GM19455 (cell line): ENCODE measurements around the gene NEUROD2.

Experiments used
- ATAC-seq: cut with Tn5 transposase; IDR thresholded peaks from one replicate; pipeline ENCODE4 v1.9.1; 2021; ENCODE audit not compliant: unreplicated experiment

Gene NEUROD2

GRCh38 chr17:39635614-39636176, 28.0 kb upstream of the NEUROD2 start:
- no peak for ATAC-seq

DNA sequence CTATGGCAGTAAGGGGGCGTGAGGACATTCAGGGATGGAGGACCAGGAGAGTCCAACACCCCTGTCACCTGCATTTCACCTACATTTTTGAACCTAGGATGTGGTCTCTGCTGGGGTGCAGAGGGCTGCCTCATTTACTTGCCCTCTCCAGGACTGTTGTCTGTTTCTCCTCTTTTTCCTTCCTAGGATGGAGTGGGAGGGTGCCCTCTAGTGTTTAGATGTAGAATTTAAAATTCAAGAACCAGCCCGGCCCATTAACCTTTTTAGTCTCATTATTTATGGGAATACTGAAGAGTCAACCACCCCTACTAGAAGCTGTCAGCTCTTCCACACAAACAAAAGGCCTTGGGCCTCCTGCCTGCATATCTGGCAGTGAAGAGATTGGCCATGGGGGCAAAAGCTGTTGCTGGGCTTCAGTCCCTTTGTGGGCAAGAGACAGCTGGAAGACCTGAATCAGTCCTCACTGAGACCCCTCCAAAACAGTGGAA, 26.7 kb upstream of the NEUROD2 start:
- no peak for ATAC-seq

DNA sequence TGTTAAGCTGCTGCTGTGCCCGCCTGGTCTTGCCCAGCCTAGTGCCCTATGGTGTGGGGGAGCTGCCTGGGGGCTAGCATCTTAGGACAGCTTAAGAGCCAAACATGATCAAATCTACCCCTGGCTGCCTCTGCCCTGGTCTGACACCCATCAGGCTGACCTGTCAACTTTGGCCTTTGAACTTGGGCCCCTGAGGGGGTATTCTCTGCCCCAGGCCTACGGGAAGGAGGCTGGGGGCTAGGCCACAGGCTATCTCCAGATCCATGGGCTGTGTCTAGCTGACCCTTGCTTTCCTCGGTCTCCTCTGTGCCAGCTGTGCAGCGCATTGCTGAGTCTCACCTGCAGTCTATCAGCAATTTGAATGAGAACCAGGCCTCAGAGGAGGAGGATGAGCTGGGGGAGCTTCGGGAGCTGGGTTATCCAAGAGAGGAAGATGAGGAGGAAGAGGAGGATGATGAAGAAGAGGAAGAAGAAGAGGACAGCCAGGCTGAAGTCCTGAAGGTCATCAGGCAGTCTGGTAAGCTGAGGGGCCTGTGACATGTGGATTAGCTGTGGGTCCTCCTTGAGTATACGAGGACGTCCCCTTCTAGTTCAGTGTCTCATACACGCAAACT, 26.0 kb upstream of the NEUROD2 start:
- ATAC-seq, result no peak

DNA sequence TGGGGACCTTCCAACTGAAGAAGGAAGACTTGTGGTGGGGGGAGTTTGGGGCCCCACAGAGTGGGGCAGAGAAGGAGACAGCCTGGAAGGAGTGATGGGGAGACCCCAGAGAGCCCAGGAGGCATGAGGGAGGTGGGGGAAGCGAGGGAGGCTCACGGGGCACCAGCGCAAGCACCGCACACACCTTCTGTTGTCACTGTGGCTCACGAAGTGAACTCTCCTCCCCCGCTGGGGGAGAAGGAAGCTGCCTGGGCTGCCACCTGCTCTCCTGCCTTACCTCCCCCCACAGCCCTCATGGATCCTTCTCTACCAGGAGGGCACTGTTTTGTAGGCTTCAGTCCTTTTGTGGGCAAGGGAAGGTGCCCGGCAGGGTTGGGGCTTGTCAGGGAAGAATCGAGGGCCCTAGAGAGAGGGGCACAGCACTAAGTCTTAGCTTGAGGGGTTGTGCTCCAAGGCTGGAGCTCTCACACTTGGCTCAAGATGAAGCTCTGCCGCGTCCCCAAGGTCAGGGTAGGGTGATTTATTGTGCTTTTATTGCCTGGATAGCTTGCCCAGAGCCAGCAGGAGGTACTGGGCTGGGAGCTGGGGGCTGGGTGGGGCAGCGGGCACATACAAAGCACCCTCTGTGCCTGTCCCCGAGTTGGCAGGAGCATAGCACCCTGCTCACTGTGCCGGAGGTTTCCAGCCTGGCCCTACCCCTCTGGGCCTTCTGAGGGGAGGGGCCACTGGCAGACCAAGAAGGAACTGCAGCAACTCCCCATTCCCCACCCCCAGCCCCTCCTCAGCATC, 24.6 kb upstream of the NEUROD2 start:
- ATAC-seq, result no peak

GRCh38 chr17:39631403-39631802, 23.7 kb upstream of the NEUROD2 start:
- no peak for ATAC-seq

DNA sequence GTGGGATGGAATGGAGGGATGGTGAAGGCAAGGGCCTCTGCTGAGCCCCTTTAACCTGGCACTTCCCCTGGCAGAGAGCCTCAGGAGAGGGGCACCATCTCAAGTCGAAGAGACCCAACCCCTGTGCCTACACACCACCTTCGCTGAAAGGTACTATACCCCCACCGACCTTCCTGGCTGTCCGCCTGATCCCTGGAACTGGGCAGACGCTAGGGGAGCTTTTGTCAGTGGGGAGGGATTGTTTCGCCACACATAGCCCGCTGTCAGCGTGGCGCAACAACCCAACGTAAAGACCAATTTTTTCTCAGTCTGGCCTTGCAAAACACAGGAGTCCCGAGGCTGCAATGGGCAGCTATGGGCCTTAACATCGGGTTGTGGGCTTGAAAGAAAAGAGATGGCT, 22.2 kb upstream of the NEUROD2 start:
- ATAC-seq, result no peak

GRCh38 chr17:39629494-39629880, 21.8 kb upstream of the NEUROD2 start:
- ATAC-seq, result no peak

DNA sequence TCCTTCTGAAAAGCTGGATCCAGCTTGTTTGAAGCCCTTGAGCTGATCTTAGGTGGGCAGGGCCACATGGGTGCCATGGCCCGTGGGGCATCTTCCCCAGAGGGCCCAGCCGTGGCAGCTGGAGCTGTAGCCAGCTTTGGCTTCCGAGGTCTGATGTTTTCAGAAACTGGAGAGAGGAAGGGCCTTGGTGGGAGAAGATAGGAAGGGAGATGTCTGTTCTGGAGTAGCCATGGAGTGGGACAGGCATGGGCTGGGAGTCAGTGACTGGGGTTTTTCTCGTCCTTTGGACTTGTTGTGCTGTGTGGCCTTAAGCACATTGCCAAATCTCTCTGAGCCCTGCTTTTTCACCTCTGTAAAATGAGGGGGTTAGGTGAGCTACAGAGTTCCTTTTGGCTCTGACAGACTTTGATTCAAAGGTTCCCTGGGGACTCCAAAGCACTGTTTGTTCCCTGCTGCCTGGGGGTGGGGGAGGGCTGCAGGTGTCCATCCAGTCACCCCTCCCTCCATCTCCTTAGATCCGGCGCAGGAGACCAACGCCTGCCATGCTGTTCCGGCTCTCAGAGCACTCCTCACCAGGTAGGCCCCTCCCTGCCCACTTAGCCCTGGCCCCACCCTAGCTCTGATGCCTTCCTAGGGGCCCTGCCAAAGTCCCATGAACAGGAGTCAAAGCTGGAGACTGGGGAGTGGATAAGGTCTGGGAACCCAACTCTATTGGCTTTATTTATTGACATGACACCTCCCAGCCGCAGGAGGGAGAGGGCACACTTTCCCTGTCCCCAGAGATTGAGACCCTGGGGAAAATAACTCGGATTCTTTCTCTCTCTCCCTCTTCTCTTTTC, 21.2 kb upstream of the NEUROD2 start:
- ATAC-seq, result no peak

DNA sequence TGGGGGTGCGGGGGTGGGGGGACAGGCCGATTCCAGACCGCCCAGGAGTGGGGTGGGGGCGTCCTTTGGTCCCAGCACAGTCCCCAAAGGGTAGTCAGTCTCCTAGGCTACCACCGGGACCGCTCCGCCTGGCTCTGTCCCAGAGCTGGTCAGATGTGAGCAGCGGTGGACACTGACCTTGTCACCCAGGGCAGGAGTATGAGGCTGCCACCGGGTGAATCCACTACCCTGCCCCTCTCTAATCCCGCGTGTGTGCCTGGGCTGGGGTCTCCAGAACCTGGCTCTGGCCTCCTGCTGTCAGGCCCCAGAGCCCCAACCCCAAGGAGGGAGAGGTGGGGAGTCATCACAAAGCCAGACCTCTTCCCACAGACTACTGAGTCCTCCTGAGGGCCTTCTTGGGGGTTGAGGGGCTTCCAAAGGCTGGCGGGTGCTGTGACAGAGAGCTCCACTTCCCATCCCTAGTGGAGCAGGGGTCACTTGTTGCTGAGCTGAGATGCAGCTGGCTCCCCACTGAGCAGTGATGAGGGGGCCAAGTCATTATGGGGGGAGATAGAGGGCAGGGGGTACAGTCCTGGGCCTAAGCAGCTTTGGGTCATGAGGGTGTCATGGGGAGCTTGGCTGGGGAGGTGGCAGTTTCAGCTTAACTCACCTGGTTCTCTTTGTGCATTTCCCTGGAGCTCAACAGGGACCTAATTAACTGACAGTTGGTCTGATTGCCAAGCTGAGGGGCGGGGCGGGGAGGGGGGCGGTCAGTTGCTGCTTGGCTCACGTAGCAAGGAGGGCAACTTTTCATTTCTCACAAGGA, 20.2 kb upstream of the NEUROD2 start:
- ATAC-seq, result no peak

DNA sequence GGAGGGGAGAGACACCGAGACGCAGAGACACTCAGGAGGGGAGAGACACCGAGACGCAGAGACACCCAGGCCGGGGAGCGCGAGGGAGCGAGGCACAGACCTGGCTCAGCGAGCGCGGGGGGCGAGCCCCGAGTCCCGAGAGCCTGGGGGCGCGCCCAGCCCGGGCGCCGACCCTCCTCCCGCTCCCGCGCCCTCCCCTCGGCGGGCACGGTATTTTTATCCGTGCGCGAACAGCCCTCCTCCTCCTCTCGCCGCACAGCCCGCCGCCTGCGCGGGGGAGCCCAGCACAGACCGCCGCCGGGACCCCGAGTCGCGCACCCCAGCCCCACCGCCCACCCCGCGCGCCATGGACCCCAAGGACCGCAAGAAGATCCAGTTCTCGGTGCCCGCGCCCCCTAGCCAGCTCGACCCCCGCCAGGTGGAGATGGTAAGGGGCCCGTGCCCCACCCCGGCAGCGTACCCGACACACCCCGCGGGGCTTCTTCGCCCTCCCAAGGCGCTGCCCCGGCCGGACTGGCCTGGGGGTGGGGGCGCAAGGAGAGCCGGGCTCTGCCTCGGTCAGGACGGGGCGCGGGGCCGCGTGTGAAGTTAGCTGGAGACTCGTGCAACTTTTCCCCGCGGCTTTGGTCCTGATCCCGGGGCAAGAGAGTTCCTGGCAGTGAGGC, 19.5 kb upstream of the NEUROD2 start:
- no peak for ATAC-seq

DNA sequence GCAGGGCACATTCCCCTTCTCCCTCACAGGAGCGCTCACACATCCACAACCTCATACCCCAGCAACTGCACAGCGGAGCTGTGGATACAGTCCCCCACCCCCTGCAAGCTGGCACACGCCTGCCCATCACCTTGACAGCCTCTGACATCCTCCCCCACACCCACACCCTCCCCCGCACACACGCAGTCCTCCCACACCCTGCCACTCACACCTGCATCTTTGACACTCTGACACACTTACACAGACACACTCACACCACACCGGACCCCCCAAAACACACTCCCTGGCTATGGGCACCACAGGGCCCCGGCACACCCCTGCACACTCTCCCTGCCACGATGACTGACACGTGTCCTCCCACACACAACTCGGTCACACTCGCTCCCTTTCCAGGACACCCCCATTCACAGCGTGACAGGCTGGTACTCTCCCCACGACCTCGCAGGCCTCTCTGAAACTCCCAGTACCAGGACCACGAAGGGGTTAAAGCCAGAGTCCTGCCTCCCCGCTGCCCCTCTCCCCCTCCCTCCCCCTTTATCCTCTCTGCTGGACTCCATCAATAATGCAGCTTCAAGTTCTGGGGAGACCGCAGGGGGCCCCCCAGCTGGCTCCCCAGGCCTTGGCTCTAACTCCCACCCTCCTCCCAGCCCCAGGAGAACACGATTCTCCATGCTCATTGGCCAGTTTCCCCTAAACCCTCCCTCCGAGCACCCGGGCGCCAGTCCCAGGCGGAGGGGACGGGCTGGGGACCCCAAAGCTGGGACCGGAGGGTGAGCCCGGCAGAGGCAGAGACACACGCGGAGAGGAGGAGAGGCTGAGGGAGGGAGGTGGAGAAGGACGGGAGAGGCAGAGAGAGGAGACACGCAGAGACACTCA, 18.7 kb upstream of the NEUROD2 start, which contains the start of gene PPP1R1B:
Gene PPP1R1B (plus strand): TSS at position 782 of the 876 bp plus-strand sequence. CDS start 441 bp downstream, outside the sequence.
- ATAC-seq, result no peak

DNA sequence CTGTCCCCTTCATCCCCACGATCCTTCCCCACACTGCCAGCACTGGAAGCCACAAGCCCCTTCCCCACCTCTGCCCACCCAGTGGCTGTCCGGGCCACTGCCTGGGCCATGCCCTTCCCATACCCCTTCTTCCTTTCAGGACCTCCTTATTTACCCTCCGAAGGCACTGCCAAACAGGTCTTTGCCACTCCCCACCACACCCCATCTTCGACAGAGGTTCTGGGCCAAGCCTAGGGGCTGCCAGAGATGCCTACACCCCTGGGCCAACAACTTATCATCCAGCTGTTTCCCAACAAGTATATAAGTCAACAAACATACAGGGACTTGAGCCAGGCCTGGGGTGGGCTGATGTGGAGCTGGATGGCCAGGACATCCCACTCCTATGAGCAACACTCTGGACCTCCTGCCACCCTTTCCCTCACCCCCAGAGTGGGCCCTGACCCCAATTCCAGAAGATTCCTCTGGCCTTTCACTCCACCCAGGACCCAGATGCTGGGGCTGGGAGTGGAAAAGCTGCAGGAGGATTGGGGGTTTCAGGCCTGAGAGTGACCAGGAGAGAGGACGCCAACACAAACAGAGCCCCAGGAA, 17.6 kb upstream of the NEUROD2 start:
- ATAC-seq, result no peak

GRCh38 chr17:39624313-39624712, 16.6 kb upstream of the NEUROD2 start:
- no peak for ATAC-seq

DNA sequence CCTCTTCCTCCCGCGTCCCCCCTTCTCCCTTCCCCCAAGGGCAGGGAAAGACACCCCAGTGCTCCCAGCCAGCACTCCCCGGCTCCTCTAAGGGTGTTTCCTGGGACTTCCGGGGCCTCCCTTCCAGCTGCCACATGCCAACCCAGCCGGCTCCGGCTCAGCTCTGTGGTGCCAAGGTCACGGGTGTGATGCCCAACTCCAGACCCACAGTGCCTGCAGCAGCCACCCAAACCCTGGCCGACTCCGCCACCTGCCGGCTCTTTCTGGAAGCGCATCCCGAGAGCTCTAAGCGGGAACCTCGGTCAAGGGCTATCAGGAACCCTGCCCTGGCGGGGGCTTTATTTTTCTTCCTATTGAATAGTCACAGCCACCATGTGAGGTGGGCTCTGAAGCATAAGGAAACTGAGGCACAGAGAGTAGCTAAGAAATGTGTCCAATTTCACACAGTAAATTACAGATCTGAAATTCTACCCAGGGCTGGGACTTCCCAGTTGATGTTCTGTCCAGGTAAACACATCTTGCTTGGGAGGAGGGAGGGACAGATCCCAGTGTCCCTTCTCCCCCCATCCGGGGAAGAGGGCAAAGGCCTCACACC, 15.7 kb upstream of the NEUROD2 start:
- no peak for ATAC-seq

GRCh38 chr17:39622380-39623006, 14.8 kb upstream of the NEUROD2 start:
- ATAC-seq, result peak; percentile 39

- ATAC-seq, result peak; percentile 73
Observed at GRCh38 chr17:39621523-39622379, 14.0 kb upstream of the NEUROD2 start.

DNA sequence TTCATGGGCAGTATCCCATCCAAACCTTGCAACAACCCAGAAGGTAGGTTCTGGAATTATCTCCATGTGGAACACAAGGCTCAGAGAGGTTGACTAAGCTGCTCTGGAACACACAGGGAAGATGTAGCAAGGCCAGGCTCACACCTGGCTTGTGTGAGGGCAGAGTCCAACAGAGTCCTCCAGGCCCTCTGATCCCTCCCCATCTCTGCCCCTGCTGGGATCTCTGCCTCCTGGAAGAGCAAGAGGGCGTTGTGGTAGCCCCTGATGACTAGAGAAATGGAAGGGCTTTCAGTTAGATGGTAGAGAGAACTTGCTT, 12.0 kb upstream of the NEUROD2 start:
- ATAC-seq, result no peak
